GM21619 (cell line): ENCODE results near the gene UTS2B.

Experiments
- ATAC-seq: cut with Tn5 transposase; IDR thresholded peaks from one replicate; pipeline ENCODE4 v1.9.1; 2021; ENCODE audit not compliant: unreplicated experiment

The UTS2B gene

GRCh38 chr3:191328383-191328961, 1.9 kb downstream of the UTS2B start:
- ATAC-seq: no peak

GRCh38 chr3:191327526-191327925, 2.8 kb downstream of the UTS2B start:
- ATAC-seq: no peak

GRCh38 chr3:191324936-191325335, 5.4 kb downstream of the UTS2B start:
- no peak for ATAC-seq

GRCh38 chr3:191321019-191321767, 9.1 kb downstream of the UTS2B start:
- no peak for ATAC-seq

- no peak for ATAC-seq
Measured at GRCh38 chr3:191320316-191320715, 10.0 kb downstream of the UTS2B start.

GRCh38 chr3:191316876-191317603, 13.3 kb downstream of the UTS2B start:
- ATAC-seq: no peak

GRCh38 chr3:191314109-191314728, 16.1 kb downstream of the UTS2B start:
- ATAC-seq: no peak

- ATAC-seq: no peak
Measured at GRCh38 chr3:191313296-191313695, 17.0 kb downstream of the UTS2B start.

- no peak for ATAC-seq
Measured at GRCh38 chr3:191307341-191307740, 23.0 kb downstream of the UTS2B start.

GRCh38 chr3:191306428-191306827, 23.9 kb downstream of the UTS2B start:
- no peak for ATAC-seq

- no peak for ATAC-seq
Measured at GRCh38 chr3:191303596-191303995, 26.7 kb downstream of the UTS2B start.

- ATAC-seq: no peak
Measured at GRCh38 chr3:191302451-191302850, 27.9 kb downstream of the UTS2B start.

- ATAC-seq: no peak
Measured at GRCh38 chr3:191301782-191302411, 28.4 kb downstream of the UTS2B start.

GRCh38 chr3:191301017-191301416, 29.3 kb downstream of the UTS2B start:
- ATAC-seq: peak; percentile 82

- ATAC-seq: peak; percentile 22
Measured at GRCh38 chr3:191300422-191300821, 29.9 kb downstream of the UTS2B start.

- ATAC-seq: no peak
Measured at GRCh38 chr3:191298846-191299245, 31.5 kb downstream of the UTS2B start.

GRCh38 chr3:191296041-191296541, 34.2 kb downstream of the UTS2B start:
- peak; percentile 82 for ATAC-seq

GRCh38 chr3:191294291-191294690, 36.0 kb downstream of the UTS2B start:
- no peak for ATAC-seq

- no peak for ATAC-seq
Measured at GRCh38 chr3:191292243-191293015, 37.9 kb downstream of the UTS2B start.
